ENCODE results near the gene OSMR. TPM values are rescaled to one million over a fixed set of nuclear protein-coding genes. Genes with fewer than 3 reads are reported as not detected.

Gene OSMR
- total and polyA plus RNA-seq, 2 of the 13 experiments (the other 11 are each of a cell fraction or from before 2014, with no cell fraction given), result 21.3 to 86.5 TPM

DNA sequence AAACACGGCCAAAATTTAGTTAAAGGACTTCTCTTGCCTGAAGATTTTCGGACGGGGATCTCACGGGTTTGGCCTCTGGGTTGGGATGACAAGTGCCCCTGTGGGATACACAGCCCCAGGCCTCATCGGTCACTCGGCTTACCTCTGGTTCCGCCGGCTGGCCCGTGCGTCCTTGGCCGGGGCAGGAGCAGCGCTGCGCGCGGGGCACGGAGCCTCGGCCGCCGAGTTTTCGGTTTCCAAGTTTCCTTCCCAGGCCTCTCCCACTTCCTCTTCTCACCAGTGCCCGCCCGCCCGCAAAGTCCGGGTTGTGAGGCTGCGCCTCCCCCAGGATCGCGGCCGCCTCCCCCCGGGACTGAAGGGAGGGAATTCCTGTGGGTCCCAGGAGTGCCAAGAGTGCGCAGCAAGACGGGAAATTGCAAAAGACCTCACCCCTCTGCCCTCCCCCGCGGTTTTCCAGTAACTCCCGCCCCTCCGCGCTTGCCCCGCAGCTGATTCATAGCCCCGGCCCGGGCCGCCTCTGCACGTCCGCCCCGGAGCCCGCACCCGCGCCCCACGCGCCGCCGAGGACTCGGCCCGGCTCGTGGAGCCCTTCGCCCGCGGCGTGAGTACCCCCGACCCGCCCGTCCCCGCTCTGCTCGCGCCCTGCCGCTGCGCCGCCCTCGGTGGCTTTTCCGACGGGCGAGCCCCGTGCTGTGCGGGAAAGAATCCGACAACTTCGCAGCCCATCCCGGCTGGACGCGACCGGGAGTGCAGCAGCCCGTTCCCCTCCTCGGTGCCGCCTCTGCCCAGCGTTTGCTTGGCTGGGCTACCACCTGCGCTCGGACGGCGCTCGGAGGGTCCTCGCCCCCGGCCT is at the start of gene OSMR (continued):
- TF ChIP-seq, protein P1, sequence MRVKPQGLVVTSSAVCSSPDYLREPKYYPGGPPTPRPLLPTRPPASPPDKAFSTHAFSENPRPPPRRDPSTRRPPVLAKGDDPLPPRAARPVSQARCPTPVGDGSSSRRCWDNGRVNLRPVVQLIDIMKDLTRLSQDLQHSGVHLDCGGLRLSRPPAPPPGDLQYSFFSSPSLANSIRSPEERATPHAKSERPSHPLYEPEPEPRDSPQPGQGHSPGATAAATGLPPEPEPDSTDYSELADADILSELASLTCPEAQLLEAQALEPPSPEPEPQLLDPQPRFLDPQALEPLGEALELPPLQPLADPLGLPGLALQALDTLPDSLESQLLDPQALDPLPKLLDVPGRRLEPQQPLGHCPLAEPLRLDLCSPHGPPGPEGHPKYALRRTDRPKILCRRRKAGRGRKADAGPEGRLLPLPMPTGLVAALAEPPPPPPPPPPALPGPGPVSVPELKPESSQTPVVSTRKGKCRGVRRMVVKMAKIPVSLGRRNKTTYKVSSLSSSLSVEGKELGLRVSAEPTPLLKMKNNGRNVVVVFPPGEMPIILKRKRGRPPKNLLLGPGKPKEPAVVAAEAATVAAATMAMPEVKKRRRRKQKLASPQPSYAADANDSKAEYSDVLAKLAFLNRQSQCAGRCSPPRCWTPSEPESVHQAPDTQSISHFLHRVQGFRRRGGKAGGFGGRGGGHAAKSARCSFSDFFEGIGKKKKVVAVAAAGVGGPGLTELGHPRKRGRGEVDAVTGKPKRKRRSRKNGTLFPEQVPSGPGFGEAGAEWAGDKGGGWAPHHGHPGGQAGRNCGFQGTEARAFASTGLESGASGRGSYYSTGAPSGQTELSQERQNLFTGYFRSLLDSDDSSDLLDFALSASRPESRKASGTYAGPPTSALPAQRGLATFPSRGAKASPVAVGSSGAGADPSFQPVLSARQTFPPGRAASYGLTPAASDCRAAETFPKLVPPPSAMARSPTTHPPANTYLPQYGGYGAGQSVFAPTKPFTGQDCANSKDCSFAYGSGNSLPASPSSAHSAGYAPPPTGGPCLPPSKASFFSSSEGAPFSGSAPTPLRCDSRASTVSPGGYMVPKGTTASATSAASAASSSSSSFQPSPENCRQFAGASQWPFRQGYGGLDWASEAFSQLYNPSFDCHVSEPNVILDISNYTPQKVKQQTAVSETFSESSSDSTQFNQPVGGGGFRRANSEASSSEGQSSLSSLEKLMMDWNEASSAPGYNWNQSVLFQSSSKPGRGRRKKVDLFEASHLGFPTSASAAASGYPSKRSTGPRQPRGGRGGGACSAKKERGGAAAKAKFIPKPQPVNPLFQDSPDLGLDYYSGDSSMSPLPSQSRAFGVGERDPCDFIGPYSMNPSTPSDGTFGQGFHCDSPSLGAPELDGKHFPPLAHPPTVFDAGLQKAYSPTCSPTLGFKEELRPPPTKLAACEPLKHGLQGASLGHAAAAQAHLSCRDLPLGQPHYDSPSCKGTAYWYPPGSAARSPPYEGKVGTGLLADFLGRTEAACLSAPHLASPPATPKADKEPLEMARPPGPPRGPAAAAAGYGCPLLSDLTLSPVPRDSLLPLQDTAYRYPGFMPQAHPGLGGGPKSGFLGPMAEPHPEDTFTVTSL (CRISPR knock-in tag; IDR thresholded peaks at IDR 0.05; ENCODE audit: borderline replicate concordance), result peak; percentile 52
- TF ChIP-seq ISL2 (CRISPR knock-in tag; IDR thresholded peaks at IDR 0.05), result peak; percentile 73
- peak; percentile 69 for TF ChIP-seq ZMYM4 (CRISPR knock-in tag; IDR thresholded peaks at IDR 0.05)
- TF ChIP-seq, protein P2, sequence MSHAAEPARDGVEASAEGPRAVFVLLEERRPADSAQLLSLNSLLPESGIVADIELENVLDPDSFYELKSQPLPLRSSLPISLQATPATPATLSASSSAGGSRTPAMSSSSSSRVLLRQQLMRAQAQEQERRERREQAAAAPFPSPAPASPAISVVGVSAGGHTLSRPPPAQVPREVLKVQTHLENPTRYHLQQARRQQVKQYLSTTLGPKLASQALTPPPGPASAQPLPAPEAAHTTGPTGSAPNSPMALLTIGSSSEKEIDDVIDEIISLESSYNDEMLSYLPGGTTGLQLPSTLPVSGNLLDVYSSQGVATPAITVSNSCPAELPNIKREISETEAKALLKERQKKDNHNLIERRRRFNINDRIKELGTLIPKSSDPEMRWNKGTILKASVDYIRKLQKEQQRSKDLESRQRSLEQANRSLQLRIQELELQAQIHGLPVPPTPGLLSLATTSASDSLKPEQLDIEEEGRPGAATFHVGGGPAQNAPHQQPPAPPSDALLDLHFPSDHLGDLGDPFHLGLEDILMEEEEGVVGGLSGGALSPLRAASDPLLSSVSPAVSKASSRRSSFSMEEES (CRISPR knock-in tag; IDR thresholded peaks at IDR 0.05), result 0 out of 2 replicates have a peak, but pooled peaks have one; percentile 59
- no peak for TF ChIP-seq NAIF1 (CRISPR knock-in tag; IDR thresholded peaks at IDR 0.05; ENCODE audit: borderline replicate concordance)
- TF ChIP-seq, protein P3, sequence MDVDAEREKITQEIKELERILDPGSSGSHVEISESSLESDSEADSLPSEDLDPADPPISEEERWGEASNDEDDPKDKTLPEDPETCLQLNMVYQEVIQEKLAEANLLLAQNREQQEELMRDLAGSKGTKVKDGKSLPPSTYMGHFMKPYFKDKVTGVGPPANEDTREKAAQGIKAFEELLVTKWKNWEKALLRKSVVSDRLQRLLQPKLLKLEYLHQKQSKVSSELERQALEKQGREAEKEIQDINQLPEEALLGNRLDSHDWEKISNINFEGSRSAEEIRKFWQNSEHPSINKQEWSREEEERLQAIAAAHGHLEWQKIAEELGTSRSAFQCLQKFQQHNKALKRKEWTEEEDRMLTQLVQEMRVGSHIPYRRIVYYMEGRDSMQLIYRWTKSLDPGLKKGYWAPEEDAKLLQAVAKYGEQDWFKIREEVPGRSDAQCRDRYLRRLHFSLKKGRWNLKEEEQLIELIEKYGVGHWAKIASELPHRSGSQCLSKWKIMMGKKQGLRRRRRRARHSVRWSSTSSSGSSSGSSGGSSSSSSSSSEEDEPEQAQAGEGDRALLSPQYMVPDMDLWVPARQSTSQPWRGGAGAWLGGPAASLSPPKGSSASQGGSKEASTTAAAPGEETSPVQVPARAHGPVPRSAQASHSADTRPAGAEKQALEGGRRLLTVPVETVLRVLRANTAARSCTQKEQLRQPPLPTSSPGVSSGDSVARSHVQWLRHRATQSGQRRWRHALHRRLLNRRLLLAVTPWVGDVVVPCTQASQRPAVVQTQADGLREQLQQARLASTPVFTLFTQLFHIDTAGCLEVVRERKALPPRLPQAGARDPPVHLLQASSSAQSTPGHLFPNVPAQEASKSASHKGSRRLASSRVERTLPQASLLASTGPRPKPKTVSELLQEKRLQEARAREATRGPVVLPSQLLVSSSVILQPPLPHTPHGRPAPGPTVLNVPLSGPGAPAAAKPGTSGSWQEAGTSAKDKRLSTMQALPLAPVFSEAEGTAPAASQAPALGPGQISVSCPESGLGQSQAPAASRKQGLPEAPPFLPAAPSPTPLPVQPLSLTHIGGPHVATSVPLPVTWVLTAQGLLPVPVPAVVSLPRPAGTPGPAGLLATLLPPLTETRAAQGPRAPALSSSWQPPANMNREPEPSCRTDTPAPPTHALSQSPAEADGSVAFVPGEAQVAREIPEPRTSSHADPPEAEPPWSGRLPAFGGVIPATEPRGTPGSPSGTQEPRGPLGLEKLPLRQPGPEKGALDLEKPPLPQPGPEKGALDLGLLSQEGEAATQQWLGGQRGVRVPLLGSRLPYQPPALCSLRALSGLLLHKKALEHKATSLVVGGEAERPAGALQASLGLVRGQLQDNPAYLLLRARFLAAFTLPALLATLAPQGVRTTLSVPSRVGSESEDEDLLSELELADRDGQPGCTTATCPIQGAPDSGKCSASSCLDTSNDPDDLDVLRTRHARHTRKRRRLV (CRISPR knock-in tag; IDR thresholded peaks at IDR 0.05), result no peak
- TF ChIP-seq ZNF703 (CRISPR knock-in tag; IDR thresholded peaks at IDR 0.05; ENCODE audit: borderline replicate concordance), result peak; percentile 79; the same call in 1 of the 2 replicates
- TF ChIP-seq KLF15 (CRISPR knock-in tag; IDR thresholded peaks at IDR 0.05; ENCODE audit: borderline replicate concordance), result no peak
- TF ChIP-seq ZNF3 (CRISPR knock-in tag; IDR thresholded peaks at IDR 0.05), result 0 out of 2 replicates have a peak, but pooled peaks have one; percentile 8
- 0 out of 2 replicates have a peak, but pooled peaks have one; percentile 37 for TF ChIP-seq ZMAT3 (CRISPR knock-in tag; conservative IDR thresholded peaks at IDR 0.05)
- TF ChIP-seq JUN (CRISPR knock-in tag; IDR thresholded peaks at IDR 0.05), result no peak
- no peak for TF ChIP-seq TAF15 (IDR thresholded peaks at IDR 0.05; ENCODE audit: low read depth, low read length, poor library complexity, severe bottlenecking)
- TF ChIP-seq HNRNPLL (IDR thresholded peaks at IDR 0.05; ENCODE audit: low read depth, low read length, poor library complexity, severe bottlenecking), result peak; percentile 97
- TF ChIP-seq ZFP37 (CRISPR knock-in tag; IDR thresholded peaks at IDR 0.05; ENCODE audit: borderline replicate concordance), result 0 out of 2 replicates have a peak, but pooled peaks have one; percentile 28
- 0 out of 2 replicates have a peak, but pooled peaks have one; percentile 25 for TF ChIP-seq ZNF138 (CRISPR knock-in tag; IDR thresholded peaks at IDR 0.05; ENCODE audit: low read depth)
- TF ChIP-seq EHMT2 (IDR thresholded peaks at IDR 0.05; ENCODE audit: borderline replicate concordance, low read depth, low read length), result no peak
